ENCODE results near the gene CDKAL1. TPM values are rescaled to one million over a fixed set of nuclear protein-coding genes. Genes with fewer than 3 reads are reported as not detected.

The CDKAL1 gene
- total and polyA plus RNA-seq, 9 of the 15 experiments (the other 6 are each of a cell fraction or from before 2014, with no cell fraction given): 11.2 to 36.3 (median 20.1) TPM

- no peak for TF ChIP-seq NR2C1 (IDR thresholded peaks at IDR 0.05)
- TF ChIP-seq NR2C1 (tag; IDR thresholded peaks at IDR 0.05): no peak
- peak; percentile 46; the same call in 1 of the 2 replicates for TF ChIP-seq ATF7 (IDR thresholded peaks at IDR 0.05)
- TF ChIP-seq SMAD1 (IDR thresholded peaks at IDR 0.05; ENCODE audit: low read depth, low read length, partially characterized antibody): no peak
- TF ChIP-seq HMBOX1 (IDR thresholded peaks at IDR 0.05): peak; percentile 73; the same call in 1 of the 2 replicates
- peak in 1 of 2 experiments; percentile 78; a peak in 1 of 4 replicates for TF ChIP-seq RCOR1 (IDR thresholded peaks at IDR 0.05; ENCODE audit: borderline replicate concordance in 1 of 2, low read depth in 2 of 2, low read length in 2 of 2)
- no peak for TF ChIP-seq SAFB2 (IDR thresholded peaks at IDR 0.05; ENCODE audit: borderline replicate concordance, low read depth, low read length, severe bottlenecking)
- TF ChIP-seq ZNF282 (CRISPR knock-in tag; IDR thresholded peaks at IDR 0.05): no peak
- no peak for TF ChIP-seq NR1H2 (CRISPR knock-in tag; IDR thresholded peaks at IDR 0.05)
- no peak for TF ChIP-seq TEAD2 (tag; IDR thresholded peaks at IDR 0.05)
- TF ChIP-seq ZNF318 (IDR thresholded peaks at IDR 0.05; ENCODE audit: borderline replicate concordance in 1 of 2, low read depth in 1 of 2): 0 out of 4 replicates have a peak, but pooled peaks of 1 of the 2 experiments have one; percentile 45
- no peak for TF ChIP-seq ZNF668 (CRISPR knock-in tag; IDR thresholded peaks at IDR 0.05)
- no peak for TF ChIP-seq GMEB1 (CRISPR knock-in tag; IDR thresholded peaks at IDR 0.05)
- TF ChIP-seq TRIM24 (IDR thresholded peaks at IDR 0.05): peak in 1 of 2 experiments; percentile 56; a peak in 2 of 4 replicates
- TF ChIP-seq CREM (IDR thresholded peaks at IDR 0.05; ENCODE audit: low read depth): 0 out of 2 replicates have a peak, but pooled peaks have one; percentile 32
- no peak for TF ChIP-seq SMARCB1 (IDR thresholded peaks at IDR 0.05; ENCODE audit: insufficient read length, low read depth)
- TF ChIP-seq CBFA2T3 (IDR thresholded peaks at IDR 0.05): peak; percentile 49
Observed at GRCh38 chr6:20877008-20877937, 343.0 kb downstream of the CDKAL1 start (continued).

Measured in K562 (cell line).